ENCODE measurements around the gene ZXDA. TPM values are rescaled to one million over a fixed set of nuclear protein-coding genes. Genes with fewer than 3 reads are reported as not detected.

The ZXDA gene
- total and polyA plus RNA-seq, 2 donors (not counting 3 experiments of a cell fraction or from before 2014, with no cell fraction given), result 2.4 to 5.4 TPM

- no peak overlapping the region for H2AFZ ChIP-seq (ENCODE audit: low read depth, low read length)
- H3K4me3 ChIP-seq (replicated peaks in 1 of 3; ENCODE audit: insufficient read depth in 1 of 3, low read depth in 1 of 3, low read length in 3 of 3), result no peak overlapping the region
- no peaks in the 10 kb centered on the region for H3K4me1 ChIP-seq (ENCODE audit: control insufficient read depth, extremely low read depth, insufficient read depth, low read length)
- TF ChIP-seq EZH2 (IDR thresholded peaks at IDR 0.05; ENCODE audit: borderline replicate concordance, low read depth, low read length, severe bottlenecking) (no peak), MYC (IDR thresholded peaks at IDR 0.05; ENCODE audit: low read depth, low read length) (no peak), GATA2 (IDR thresholded peaks at IDR 0.05; ENCODE audit: insufficient read depth, insufficient read length, low read depth, low read length) (no peak), CTCF (IDR thresholded peaks at IDR 0.05; ENCODE audit: extremely low read depth in 1 of 2, insufficient read depth in 1 of 2, low read depth in 1 of 2, low read length in 2 of 2) (no peak), POLR2A (IDR thresholded peaks at IDR 0.05; ENCODE audit: low read depth, low read length) (no peak), JUN (IDR thresholded peaks at IDR 0.05; ENCODE audit: borderline replicate concordance, insufficient read depth, insufficient read length, low read depth) (no peak), MAX (IDR thresholded peaks at IDR 0.05; ENCODE audit: insufficient read depth, insufficient read length) (no peak), FOS (IDR thresholded peaks at IDR 0.05; ENCODE audit: borderline replicate concordance, insufficient read depth, low read length) (no peak), POLR2AphosphoS5 (IDR thresholded peaks at IDR 0.05; ENCODE audit: insufficient read depth, low read depth, low read length) (no peak)
- no peaks in the 10 kb centered on the region for H3K9me1 ChIP-seq (replicated peaks; ENCODE audit: control insufficient read depth, extremely low read depth, insufficient read depth, low read length)
- dilution Hi-C loops (cut with MboI; ENCODE audit: extremely low pct_ligation_motif_present, low sequenced_read_pairs), result no loop called here
- H3K79me2 ChIP-seq (ENCODE audit: control insufficient read depth, insufficient read depth, low read length), result no peaks in the 10 kb centered on the region
- no peaks in the 10 kb centered on the region for H3K9me3 ChIP-seq (replicated peaks; ENCODE audit: control insufficient read depth, insufficient read depth, low read length)
- no peak for DNase-seq (ENCODE audit: low read depth, low spot score)
- no peak overlapping the region for H3K4me2 ChIP-seq (ENCODE audit: insufficient read depth, low read length)
- no peaks in the 10 kb centered on the region for H3K27me3 ChIP-seq (ENCODE audit: control insufficient read depth in 2 of 2, insufficient read depth in 2 of 2, low read length in 2 of 2)
- no peaks in the 10 kb centered on the region for H3K36me3 ChIP-seq (ENCODE audit: control insufficient read depth in 2 of 2, extremely low read depth in 1 of 2, insufficient read depth in 2 of 2, low read length in 2 of 2)
- CTCF ChIA-PET, result interaction anchor here (0.7 to 1.1 kb wide), 2 partner anchors 112 to 118 kb away, joined by 3 to 5 read pairs; no protein-coding TSS in a partner anchor
- H3K27ac ChIP-seq (ENCODE audit: insufficient read depth, low read depth, low read length), result no peak overlapping the region
- intact Hi-C loops (cut with micrococcal nuclease), result no loop called here
- BruUV-seq (replicated peaks), result no TSS peak
- FAIRE-seq, result no peak
- H4K20me1 ChIP-seq (replicated peaks; ENCODE audit: control insufficient read depth, extremely low read depth, insufficient read depth, low read length), result no peaks in the 10 kb centered on the region
- no peak overlapping the region for H3K9ac ChIP-seq (replicated peaks; ENCODE audit: extremely low read depth, insufficient read depth, low read length)
- POLR2A ChIA-PET, result no interaction called here
Observed at GRCh38 chrX:57933321-57933720, 23.1 kb upstream of the ZXDA start.

Measured in endothelial cell of umbilical vein (primary cell).